Neural cell (in vitro differentiated cells): ENCODE measurements around the gene SMAD2. TPM values are rescaled to one million over a fixed set of nuclear protein-coding genes. Genes with fewer than 3 reads are reported as not detected.

Source experiments
- H2AFZ ChIP-seq: fragments of 200-600, 300-800 bp; sonication (generic), shearing (Covaris generic); 2 replicates; pipeline ENCODE4 v1.6.0; 2014; ENCODE audit warnings: low read depth, mild to moderate bottlenecking, antibody characterized with exemption, low read length, moderate library complexity
- H3F3A ChIP-seq: fragments of 200-600 bp; shearing (Covaris generic); 2 replicates; pipeline ENCODE4 v1.6.1; 2016; ENCODE audit warnings: mild to moderate bottlenecking, moderate library complexity, mixed read lengths, antibody characterized with exemption, low read length; ENCODE audit not compliant: insufficient read depth, poor library complexity, severe bottlenecking
- H3K27ac ChIP-seq: fragments of 200-600, 300-800 bp; sonication (generic), shearing (Covaris generic); 2 replicates; pipeline ENCODE4 v1.5.1; 2014; ENCODE audit warnings: mild to moderate bottlenecking, low read length, moderate library complexity
- H3K27me3 ChIP-seq: fragments of 300-800, 200-600 bp; sonication (generic), shearing (Covaris generic); 2 replicates; pipeline ENCODE4 v1.6.0; 2014; ENCODE audit warnings: mild to moderate bottlenecking, low read depth, low read length, moderate library complexity; ENCODE audit not compliant: insufficient read depth
- H3K36me3 ChIP-seq: fragments of 300-800, 200-600 bp; sonication (generic), shearing (Covaris generic); 2 replicates; pipeline ENCODE4 v1.5.1; 2014; ENCODE audit warnings: mild to moderate bottlenecking, antibody characterized with exemption, low read length, moderate library complexity; ENCODE audit not compliant: insufficient read depth
- H3K4me2 ChIP-seq: fragments of 300-800, 200-600 bp; sonication (generic), shearing (Covaris generic); 2 replicates; pipeline ENCODE4 v1.6.0; 2014; ENCODE audit warnings: mild to moderate bottlenecking, low read length
- H3K4me3 ChIP-seq: fragments of 300-800, 200-600 bp; sonication (generic), shearing (Covaris generic); 2 replicates; pipeline ENCODE4 v1.5.1; 2014; ENCODE audit warnings: mild to moderate bottlenecking, low read length, moderate library complexity
- H3K79me2 ChIP-seq: fragments of 200-600 bp; shearing (Covaris generic); replicated peaks from 2 replicates; pipeline ENCODE4 v1.6.0; 2014; ENCODE audit warnings: mild to moderate bottlenecking, low read length, moderate library complexity; ENCODE audit not compliant: insufficient read depth
- H3K9ac ChIP-seq: fragments of 300-800, 200-600 bp; sonication (generic), shearing (Covaris generic); 2 replicates; pipeline ENCODE4 v1.6.1; 2016; ENCODE audit warnings: mild to moderate bottlenecking, low read length, mixed read lengths
- H3K9me2 ChIP-seq: fragments of 200-600 bp; shearing (Covaris generic); 2 replicates; pipeline ENCODE4 v1.6.1; 2016; ENCODE audit warnings: mild to moderate bottlenecking, low read length, mixed read lengths; ENCODE audit not compliant: insufficient read depth
- H3K9me3 ChIP-seq: fragments of 200-600, 300-800 bp; sonication (generic), shearing (Covaris generic); 2 replicates; pipeline ENCODE4 v1.6.1; 2016; ENCODE audit warnings: mild to moderate bottlenecking, mixed run types, low read length, moderate library complexity, mixed read lengths
- H4K20me1 ChIP-seq: fragments of 200-600 bp; shearing (Covaris generic); 2 replicates; pipeline ENCODE4 v1.6.1; 2016; ENCODE audit warnings: mild to moderate bottlenecking, mixed run types; ENCODE audit not compliant: insufficient read depth
- CTCF ChIP-seq: fragments of 450-650 bp; IDR thresholded peaks from 2 replicates; pipeline ENCODE4 v1.5.1; 2014; ENCODE audit warnings: antibody characterized with exemption, mild to moderate bottlenecking, moderate library complexity; ENCODE audit not compliant: poor library complexity, severe bottlenecking
- EP300 ChIP-seq: fragments of 450-650 bp; conservative IDR thresholded peaks from 2 replicates; pipeline ENCODE4 v1.6.1; 2014; ENCODE audit warnings: antibody characterized with exemption, mild to moderate bottlenecking, moderate library complexity; ENCODE audit not compliant: poor library complexity, severe bottlenecking
- EZH2 ChIP-seq: fragments of 200-600, 300-800 bp; shearing (Covaris generic), sonication (generic); IDR thresholded peaks from 2 replicates; pipeline ENCODE4 v1.6.1; 2014; ENCODE audit warnings: antibody characterized with exemption, low read length, borderline replicate concordance, mild to moderate bottlenecking; ENCODE audit not compliant: insufficient read depth, poor library complexity, severe bottlenecking
- MXI1 ChIP-seq: fragments of 450-650 bp; conservative IDR thresholded peaks from 2 replicates; pipeline ENCODE4 v1.6.1; 2014; ENCODE audit warnings: antibody characterized with exemption, mild to moderate bottlenecking; ENCODE audit not compliant: poor library complexity, severe bottlenecking
- POLR2AphosphoS5 ChIP-seq: IDR thresholded peaks from 2 replicates; pipeline ENCODE4 v1.6.1; 2012
- RAD21 ChIP-seq: fragments of 450-650 bp; conservative IDR thresholded peaks from 2 replicates; pipeline ENCODE4 v1.6.1; 2014; ENCODE audit warnings: antibody characterized with exemption, mild to moderate bottlenecking, moderate library complexity
- REST ChIP-seq: IDR thresholded peaks from 2 replicates; pipeline ENCODE4 v1.6.1; 2012; ENCODE audit warnings: borderline replicate concordance
- SMC3 ChIP-seq: fragments of 450-650 bp; conservative IDR thresholded peaks from 2 replicates; pipeline ENCODE4 v1.6.1; 2014; ENCODE audit warnings: antibody characterized with exemption, mild to moderate bottlenecking, moderate library complexity; ENCODE audit not compliant: poor library complexity
- TAF1 ChIP-seq: IDR thresholded peaks from 2 replicates; pipeline ENCODE4 v1.6.1; 2012; ENCODE audit warnings: low read depth
- polyA plus RNA-seq: library from polyadenylated mRNA; depleted of rRNA; stranded (reverse); fragments of >200 nt; gene quantifications from 2 replicates; pipeline ENCODE4 v1.2.3, GENCODE V29; 2014

The SMAD2 gene
- polyA plus RNA-seq, 1 donor from 2014 or later, result 64.7 TPM

GRCh38 chr18:47975701-47976100, 45.2 kb upstream of the SMAD2 start:
- H3K4me2 ChIP-seq, result no peak overlapping the region

GRCh38 chr18:47975105-47975504, 44.6 kb upstream of the SMAD2 start:
- Histone ChIP-seq H2AFZ (no peak overlapping the region), H3K36me3 (no peaks in the 10 kb centered on the region), H3K4me2 (no peak overlapping the region), H3K27ac (peak overlapping the region; percentile 7), H3K9me2 (no peaks in the 10 kb centered on the region), H3K4me3 (peak overlapping the region; percentile 4), H4K20me1 (no peaks in the 10 kb centered on the region), H3K79me2 (no peaks in the 10 kb centered on the region), H3F3A (no peaks in the 10 kb centered on the region), H3K9ac (no peak overlapping the region), H3K27me3 (no peaks in the 10 kb centered on the region), H3K9me3 (no peaks in the 10 kb centered on the region)
- TF ChIP-seq EP300, result no peak
- peak; percentile 34 for TF ChIP-seq POLR2AphosphoS5
- TF ChIP-seq CTCF, result no peak
- TF ChIP-seq REST, result no peak
- TF ChIP-seq TAF1, result no peak
- TF ChIP-seq SMC3, result no peak
- no peak for TF ChIP-seq RAD21
- TF ChIP-seq EZH2, result no peak
- TF ChIP-seq MXI1, result no peak

More at GRCh38 chr18:47975701-47976100, 45.2 kb upstream of the SMAD2 start:
- Histone ChIP-seq H4K20me1 (no peaks in the 10 kb centered on the region), H3K36me3 (no peaks in the 10 kb centered on the region), H3K79me2 (no peaks in the 10 kb centered on the region), H3F3A (no peaks in the 10 kb centered on the region), H3K9me2 (no peaks in the 10 kb centered on the region), H3K9me3 (no peaks in the 10 kb centered on the region), H3K9ac (no peak overlapping the region), H2AFZ (no peak overlapping the region), H3K27me3 (no peaks in the 10 kb centered on the region), H3K4me3 (no peak overlapping the region), H3K27ac (no peak overlapping the region)
- TF ChIP-seq REST, result no peak
